ENCODE data around the gene BIRC2. TPM values are rescaled to one million over a fixed set of nuclear protein-coding genes. Genes with fewer than 3 reads are reported as not detected.

Gene BIRC2
- total and polyA plus RNA-seq, 2 of the 4 experiments (the other 2 are of a cell fraction), result 48.0 to 204 TPM

- H4K91ac ChIP-seq (ENCODE audit: insufficient read depth, low read depth, low read length), result no peak overlapping the region
- no peak overlapping the region; the same call in 1 of the 2 replicates for H2AK5ac ChIP-seq (ENCODE audit: low read depth, low read length)
- H4K8ac ChIP-seq (ENCODE audit: low read depth in 2 of 2, low read length in 2 of 2), result no peak overlapping the region
- H2BK120ac ChIP-seq (ENCODE audit: low read depth, low read length), result no peak overlapping the region
- H3K4me2 ChIP-seq (ENCODE audit: low read depth, low read length), result no peak overlapping the region
- H3K18ac ChIP-seq (ENCODE audit: low read depth, low read length), result no peak overlapping the region
- H2AK9ac ChIP-seq (replicated peaks; ENCODE audit: low read depth, low read length, poor library complexity), result no peak overlapping the region
- H3K79me1 ChIP-seq (ENCODE audit: low read depth in 1 of 2, low read length in 2 of 2), result no peaks in the 10 kb centered on the region; a peak in 1 of 4 replicates
- in situ Hi-C loops (cut with MboI; ENCODE audit: low sequenced_read_pairs), result no loop called here
- H3K4me3 ChIP-seq (ENCODE audit: insufficient read depth, low read depth, low read length), result no peak overlapping the region
- POLR2A ChIA-PET (ENCODE audit: unreplicated experiment), result no interaction called here
- peaks cover 3% of the 10 kb centered on the region; the same call in 1 of the 2 replicates for H3K4me1 ChIP-seq (ENCODE audit: control insufficient read depth, insufficient read depth, low read length)
- H3K36me3 ChIP-seq (ENCODE audit: control insufficient read depth, insufficient read depth, low read length), result no peaks in the 10 kb centered on the region
- DNase-seq (no peak), ATAC-seq (ENCODE audit: low read depth) (no peak)
- H3K9ac ChIP-seq (ENCODE audit: low read depth, low read length), result no peak overlapping the region
- intact Hi-C loops (cut with micrococcal nuclease), result no loop called here
- H2BK5ac ChIP-seq (ENCODE audit: low read depth, low read length, poor library complexity, severe bottlenecking), result no peak overlapping the region
- H3K14ac ChIP-seq (replicated peaks; ENCODE audit: low read depth, low read length), result no peak overlapping the region
- H2AFZ ChIP-seq (replicated peaks; ENCODE audit: low read length, poor library complexity), result no peak overlapping the region
- no peak overlapping the region for H4K5ac ChIP-seq (ENCODE audit: low read depth, low read length)
- H3K27me3 ChIP-seq (ENCODE audit: control insufficient read depth, insufficient read depth, low read length), result no peaks in the 10 kb centered on the region
- H2BK20ac ChIP-seq (ENCODE audit: low read depth, low read length), result no peak overlapping the region
- H3K23ac ChIP-seq (ENCODE audit: low read depth, low read length), result no peak overlapping the region
- no peak overlapping the region for H3K4ac ChIP-seq (ENCODE audit: low read depth, low read length)
- WGBS, 2 experiments (ENCODE audit: extremely low coverage in 2 of 2, insufficient read length in 1 of 2), result 83% methylated on average over 9 of the region's 25 CpGs; no CpG with 5 or more reads in 1 of the 2 experiments
- CTCF ChIA-PET, result interaction anchor here (0.9 to 1.6 kb wide), 3 partner anchors 16 to 32 kb away, joined by 3 to 4 read pairs (median 3); no protein-coding TSS in a partner anchor
- no peak overlapping the region for H2BK15ac ChIP-seq (ENCODE audit: low read depth, low read length)
- no peaks in the 10 kb centered on the region for H3K9me3 ChIP-seq (ENCODE audit: control insufficient read depth, insufficient read depth, low read length)
- H3K56ac ChIP-seq (ENCODE audit: extremely low read depth, insufficient read depth, low read length), result no peak overlapping the region
- BruUV-seq (replicated peaks), result no TSS peak
- H3K27ac ChIP-seq (ENCODE audit: insufficient read depth, low read length), result no peak overlapping the region
- peaks cover 3% of the 10 kb centered on the region; the same call in 1 of the 2 replicates for H3K9me1 ChIP-seq (ENCODE audit: insufficient read depth, low read length)
- H4K20me1 ChIP-seq (ENCODE audit: insufficient read depth, low read length), result no peaks in the 10 kb centered on the region
- TF ChIP-seq RFX5 (IDR thresholded peaks at IDR 0.05; ENCODE audit: low read depth, low read length) (no peak), MXI1 (IDR thresholded peaks at IDR 0.05; ENCODE audit: borderline replicate concordance, low read depth, low read length) (no peak), CEBPB (IDR thresholded peaks at IDR 0.05; ENCODE audit: low read depth, low read length) (peak; percentile 97)
- dilution Hi-C loops (cut with HindIII; ENCODE audit: low sequenced_read_pairs, unreplicated experiment), result no loop called here
Observed at GRCh38 chr11:102309621-102310541, 37.1 kb upstream of the BIRC2 start.
